HG03442 (cell line): ENCODE measurements around the gene SFXN5.

ENCODE experiments used
- ATAC-seq: cut with Tn5 transposase; IDR thresholded peaks from one replicate; pipeline ENCODE4 v1.9.1; 2021; ENCODE audit warnings: mild to moderate bottlenecking, moderate library complexity; ENCODE audit not compliant: unreplicated experiment

The SFXN5 gene

GRCh38 chr2:72995430-72996116 is 75.9 kb downstream of the SFXN5 start:
- no peak for ATAC-seq

- no peak for ATAC-seq
Measured at GRCh38 chr2:72994991-72995380, 76.5 kb downstream of the SFXN5 start.

GRCh38 chr2:72994282-72994990 is 77.1 kb downstream of the SFXN5 start:
- ATAC-seq: no peak

GRCh38 chr2:72993933-72994280 is 77.6 kb downstream of the SFXN5 start:
- ATAC-seq: no peak

DNA sequence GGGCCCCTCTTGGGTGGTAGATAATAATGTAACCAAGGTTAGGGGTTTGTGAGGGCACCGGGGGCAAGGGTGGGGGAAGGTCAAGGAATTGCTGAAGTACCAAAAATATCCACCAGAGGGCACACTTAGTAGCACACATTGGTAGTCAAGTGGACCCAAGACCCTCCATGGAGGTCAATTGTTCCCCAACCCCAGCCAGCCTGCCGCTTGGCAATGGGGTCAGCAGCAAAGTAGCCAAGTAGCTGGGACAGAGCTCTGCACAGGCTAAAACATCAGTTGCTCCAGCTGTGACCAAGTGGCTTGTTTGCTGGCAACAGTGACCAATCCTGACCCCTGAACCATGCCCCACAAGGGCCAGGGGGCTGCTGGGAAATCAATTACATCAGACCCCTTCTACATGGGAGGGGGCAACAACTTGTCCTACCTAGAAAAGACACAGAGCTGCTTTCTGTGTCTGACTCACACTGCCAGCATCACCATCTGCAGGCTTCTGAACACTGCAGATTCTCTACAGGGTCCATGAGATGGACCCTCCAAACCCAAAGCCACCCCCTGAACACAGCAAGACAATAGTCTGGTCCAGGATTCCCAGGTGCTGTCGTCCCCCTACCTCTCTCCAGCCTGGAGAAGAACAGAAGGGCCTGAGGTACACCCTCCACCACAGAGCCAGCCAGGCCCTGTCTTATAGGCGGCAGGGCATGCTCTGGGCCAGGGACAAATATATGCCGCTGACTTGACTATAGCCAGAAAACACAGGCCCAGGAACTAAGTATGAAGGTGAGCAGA is 78.2 kb downstream of the SFXN5 start:
- ATAC-seq: no peak

- no peak for ATAC-seq
Measured at GRCh38 chr2:72992734-72993102, 78.8 kb downstream of the SFXN5 start.

DNA sequence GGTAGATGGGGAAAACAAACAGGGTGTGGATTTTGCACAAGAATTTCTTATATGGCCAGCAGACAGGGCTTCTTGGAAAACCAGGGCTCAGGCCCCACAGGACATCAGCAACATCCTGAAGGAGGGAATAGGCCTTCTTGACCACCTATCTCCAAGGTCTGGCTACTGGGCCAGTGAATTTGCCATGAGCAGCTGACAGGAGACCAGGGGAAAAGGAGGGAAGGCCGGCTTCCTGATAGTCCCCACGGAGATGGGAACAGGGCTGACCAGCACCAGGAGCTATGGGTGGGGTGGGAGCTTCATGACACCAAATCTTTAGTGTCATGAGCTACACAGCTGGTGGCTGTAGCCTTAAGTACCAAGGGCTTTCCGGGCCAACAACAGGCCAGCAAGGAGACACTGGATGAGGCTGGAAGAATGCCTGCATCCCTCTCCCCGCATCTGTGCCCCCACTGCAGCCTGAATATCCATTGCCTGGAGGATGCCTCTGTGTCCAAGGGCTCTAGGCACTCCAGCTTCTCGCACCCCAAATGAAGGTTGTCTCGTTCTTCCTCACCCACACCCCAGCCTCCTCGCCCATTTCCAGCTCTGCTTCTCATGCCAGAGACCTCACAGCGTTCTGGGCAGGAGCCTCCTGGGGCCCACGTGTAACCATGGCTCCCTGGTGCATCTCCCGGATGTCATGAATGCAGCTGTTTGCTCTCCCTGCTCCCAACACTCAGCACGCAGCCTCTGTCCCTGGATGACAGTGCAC is 79.4 kb downstream of the SFXN5 start:
- no peak for ATAC-seq

DNA sequence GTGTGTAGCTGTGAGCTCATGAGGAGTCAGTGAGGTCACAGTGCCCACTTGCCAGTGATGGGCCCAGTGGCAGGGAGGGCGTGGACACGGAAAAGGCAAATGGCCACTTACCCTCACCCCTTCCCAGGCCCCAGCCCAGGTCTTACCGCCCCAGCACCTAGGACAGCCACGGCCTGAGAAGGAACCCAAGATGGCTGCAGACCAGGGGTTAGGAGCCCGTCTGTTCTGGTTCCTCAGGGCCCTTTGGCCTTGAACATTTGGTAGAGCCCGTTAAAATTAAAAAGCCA is 80.1 kb downstream of the SFXN5 start:
- no peak for ATAC-seq

DNA sequence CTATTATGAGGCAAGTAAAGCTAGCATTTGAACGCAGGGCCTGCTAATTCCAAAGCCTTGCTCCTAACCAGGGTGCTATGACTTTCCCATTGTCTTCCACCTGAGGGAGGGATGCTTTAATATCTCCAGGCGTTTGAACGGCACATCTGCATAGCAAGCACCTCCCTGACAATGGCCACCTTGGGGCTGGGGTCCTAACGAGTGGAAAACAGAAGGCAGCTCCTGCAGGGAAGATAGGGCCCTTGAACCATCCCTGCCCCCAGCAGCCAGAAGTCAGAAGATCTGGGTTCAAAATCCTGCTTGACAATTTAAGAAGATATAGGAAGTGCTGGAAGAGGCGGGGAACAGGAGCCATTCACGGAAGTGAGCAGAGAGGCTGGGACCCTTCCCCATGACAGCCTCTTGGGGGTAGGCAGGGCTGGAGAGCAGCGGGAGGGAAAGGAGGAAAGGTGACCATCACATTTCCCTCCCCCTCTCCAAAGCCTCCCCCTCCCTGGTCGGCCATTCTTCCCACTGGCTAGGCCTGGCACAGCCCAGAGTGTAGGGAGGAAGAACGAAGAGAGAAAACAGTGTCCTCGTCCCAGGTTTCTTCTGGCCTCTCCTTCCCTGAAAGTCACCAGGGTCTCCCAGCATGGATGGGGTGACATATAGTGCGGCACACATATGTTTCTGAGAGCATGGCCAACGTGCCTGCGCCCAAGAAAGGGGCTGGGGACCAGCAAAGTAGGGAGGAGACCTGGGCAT is 80.6 kb downstream of the SFXN5 start:
- no peak for ATAC-seq

GRCh38 chr2:72989770-72990556 is 81.5 kb downstream of the SFXN5 start:
- no peak for ATAC-seq

DNA sequence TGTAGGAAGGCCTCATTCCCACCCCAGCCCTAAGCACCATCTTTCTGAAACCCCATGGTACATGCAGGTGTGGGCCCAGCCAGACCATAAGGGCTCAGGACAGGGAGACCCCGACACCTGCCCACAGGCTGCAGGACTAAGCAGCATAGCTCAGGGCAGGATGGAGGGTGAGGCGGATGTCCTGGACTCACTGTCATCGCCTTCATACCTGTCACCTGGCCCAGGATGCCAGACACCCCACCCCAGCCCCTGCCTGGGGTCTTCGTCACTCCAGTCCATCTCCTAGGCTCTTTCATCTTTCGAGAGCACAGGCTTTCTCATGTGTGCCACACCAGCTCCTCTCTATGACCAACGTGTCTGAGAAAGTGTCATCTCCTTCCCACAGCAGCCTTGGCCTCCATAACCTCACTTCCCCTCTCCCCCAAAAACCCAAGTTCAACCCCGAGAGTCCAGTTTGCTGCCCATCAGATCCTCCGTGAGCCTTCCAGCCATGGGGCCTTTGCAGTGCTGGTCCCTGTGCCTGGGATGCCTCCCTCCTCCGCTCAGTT is 82.7 kb downstream of the SFXN5 start:
- ATAC-seq: no peak

DNA sequence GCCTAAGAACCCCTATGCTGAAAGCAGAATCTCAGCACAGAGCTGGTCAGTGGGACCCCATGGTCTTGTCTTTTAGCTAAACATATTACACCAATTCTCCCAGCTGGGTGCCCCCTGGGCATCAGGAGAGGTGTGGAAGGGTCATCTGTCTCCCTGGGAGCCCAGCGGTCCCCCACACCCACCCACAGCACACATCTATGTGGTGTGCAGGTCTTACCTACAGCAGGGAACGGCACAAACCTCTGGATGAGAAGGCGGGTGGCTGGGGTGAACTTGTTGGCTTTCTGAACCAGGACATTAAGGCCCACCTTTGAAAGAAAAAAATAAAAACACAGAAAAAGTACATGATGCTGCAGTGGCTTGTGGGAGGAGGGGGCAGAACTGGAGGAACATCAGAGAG is 83.5 kb downstream of the SFXN5 start:
- no peak for ATAC-seq

DNA sequence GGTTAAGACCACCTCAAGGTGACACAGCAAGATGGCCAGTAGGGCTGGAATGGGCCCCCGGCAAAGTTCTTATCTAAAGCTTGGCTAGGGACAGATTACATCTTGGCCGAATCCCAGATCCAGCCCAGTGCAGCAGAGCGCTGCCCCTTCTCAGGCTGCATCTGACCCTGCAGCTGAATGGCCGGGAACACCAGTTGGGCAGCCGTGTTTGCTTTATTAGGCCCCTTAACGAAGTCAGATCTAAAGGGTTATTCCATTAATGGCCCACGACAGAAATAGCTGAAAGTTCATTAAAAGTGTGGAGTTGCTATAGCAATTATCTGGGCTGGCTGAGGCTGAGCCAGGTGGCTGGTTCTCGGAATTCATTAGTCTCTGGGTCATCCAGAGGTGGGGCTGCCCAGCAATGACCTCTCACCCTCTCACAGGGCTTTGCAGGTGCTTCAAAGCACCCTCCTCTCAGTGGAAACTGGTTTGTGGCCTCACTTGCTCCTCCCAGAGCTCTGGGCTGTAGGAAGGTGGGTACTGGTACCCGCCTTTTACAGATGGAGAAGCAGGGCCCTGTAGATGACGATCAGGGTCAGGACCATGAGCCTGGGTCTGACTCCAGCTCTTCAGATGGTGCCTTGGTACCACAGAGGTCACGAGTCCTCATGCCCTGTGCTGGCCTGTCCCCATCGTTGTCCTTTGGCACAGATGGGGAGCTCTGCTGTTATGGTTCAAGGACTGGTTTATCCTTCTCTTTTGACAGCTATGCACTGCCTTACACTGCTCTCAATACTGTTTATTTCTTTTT is 85.4 kb downstream of the SFXN5 start:
- ATAC-seq: no peak

GRCh38 chr2:72985136-72985535 is 86.4 kb downstream of the SFXN5 start:
- ATAC-seq: no peak

DNA sequence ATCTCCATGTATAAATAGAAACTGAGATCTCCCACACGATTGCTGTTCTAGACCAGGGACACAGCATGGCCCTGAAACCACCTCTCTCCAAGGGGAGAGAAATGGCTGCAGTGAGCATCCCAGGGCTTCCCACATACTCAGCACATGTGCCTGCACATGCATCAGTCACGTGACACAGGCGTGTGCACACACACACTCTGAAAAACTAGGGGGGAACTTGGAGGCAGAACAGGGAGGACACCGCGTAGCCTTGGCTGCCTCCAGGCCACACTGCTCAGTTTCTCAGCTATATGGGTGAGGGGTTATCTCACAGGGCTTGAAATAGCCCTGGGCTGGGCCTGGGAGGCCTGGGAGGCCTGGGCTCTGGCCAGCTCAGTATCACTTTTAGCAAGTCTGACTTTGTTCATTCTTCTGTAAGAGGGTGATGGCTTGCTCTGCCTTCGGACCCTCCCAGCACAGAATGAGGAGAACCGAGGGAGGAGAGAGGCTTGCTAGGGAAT is 87.3 kb downstream of the SFXN5 start:
- ATAC-seq: no peak

DNA sequence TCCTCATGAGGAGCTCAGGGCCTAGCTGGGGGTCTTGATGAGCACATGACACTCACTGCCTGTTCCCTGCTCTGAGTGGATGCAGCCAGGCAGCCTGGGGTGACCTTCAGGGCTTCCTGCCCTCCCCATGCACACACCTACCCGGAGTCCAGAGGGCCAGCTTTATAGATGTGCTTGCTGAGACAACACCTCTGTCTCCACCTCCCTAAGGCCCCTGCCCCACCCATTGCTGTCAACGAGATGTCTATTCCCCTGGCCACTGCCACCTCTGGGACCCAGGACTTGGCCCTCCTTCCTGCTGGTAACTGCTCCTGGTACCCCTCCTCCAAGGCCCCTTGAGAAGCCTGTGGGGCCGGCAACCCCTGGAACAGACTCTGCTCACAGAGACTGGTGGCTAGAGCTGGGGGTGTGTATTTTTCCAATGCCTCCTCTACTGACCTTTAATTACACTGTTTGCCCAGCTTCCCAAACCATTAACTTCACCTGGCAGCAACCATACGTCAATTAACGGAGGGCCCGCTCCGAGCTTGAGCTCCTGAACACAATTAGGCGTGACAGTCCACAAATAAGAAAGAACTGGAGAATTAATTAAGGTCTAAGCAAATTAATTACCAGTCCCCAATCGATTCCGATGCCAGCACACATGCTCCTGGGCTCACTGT is 87.9 kb downstream of the SFXN5 start:
- ATAC-seq: no peak

GRCh38 chr2:72982781-72983499 is 88.6 kb downstream of the SFXN5 start:
- ATAC-seq: no peak

- no peak for ATAC-seq
Measured at GRCh38 chr2:72982219-72982618, 89.3 kb downstream of the SFXN5 start.
